GOT3 (cell line): ENCODE results near the gene C12orf75.

Experiments
- DNase-seq: peaks from one replicate; lab custom pipeline; 2025; ENCODE audit warnings: mixed read lengths; lab: John Stamatoyannopoulos, UW

C12orf75 gene

DNA sequence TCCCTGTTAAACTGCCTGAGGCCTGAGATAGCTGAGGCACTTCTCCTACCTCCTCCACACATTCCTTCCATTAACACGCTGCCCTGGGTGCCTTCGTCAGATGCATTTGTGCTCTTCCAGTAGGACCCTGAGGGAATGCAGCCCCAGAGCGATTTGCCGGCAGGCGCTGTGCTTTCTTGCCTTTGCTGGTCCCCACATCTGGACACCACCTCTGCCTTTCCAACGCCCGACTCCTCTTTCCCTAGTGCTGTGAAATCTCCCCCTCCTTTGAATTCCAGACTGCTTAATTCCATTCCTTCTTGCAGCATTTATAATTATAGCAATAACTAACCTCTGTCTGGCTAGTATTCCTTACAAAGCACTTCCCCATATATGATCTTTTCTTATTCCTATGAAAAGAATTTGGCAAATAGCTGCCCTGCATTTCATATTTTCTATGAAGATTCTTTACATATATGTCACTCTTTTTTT is 88.4 kb downstream of the C12orf75 start:
- DNase-seq, result no peak

DNA sequence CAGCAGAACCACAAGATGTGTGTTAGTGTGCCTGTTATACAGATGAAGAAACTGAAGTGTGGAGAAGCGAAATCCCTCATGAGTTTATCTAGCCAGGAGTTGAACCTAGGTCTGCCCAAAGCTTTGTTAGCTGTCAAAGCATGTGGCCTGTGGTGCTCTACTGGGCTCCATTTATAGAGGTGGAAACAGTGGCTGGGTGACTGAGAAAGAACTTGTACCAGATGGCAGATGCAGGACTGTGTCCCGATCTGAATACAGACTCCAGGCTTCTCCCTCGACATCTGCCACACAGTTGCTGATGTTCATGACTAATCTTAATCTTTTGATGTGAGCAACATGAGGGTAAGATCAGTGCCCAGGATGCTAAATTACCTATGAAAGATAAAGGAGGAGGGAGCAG is 89.1 kb downstream of the C12orf75 start:
- DNase-seq, result no peak

DNA sequence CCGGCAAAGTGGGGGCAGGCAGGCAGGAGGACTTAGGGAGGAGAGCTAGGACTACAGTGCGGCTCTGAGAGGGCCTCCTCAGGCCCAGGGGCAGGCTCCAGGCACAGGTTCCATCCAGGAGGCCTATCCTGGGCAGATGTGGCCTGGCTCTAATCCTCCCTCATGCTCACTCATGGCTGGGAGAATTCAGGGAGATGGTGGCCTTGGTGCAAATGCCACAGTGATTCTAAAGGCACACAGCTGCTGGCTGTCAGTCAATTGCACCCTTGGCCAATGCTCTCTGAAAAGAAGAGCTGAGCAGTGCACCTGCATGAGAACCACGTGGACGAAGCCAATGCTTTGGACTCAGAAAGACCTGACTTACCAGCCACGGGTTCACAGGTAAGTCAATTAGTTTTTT is 89.6 kb downstream of the C12orf75 start:
- DNase-seq, result no peak

- no peak for DNase-seq
These were observed 90.3 kb downstream of the C12orf75 start for GRCh38 chr12:105420659-105421240.
